Measurements from ENCODE around the gene KLHDC3. TPM values are rescaled to one million over a fixed set of nuclear protein-coding genes. Genes with fewer than 3 reads are reported as not detected.
A peak's percentile ranks its signal among the peaks of the same experiment; 100 is the strongest.

The KLHDC3 gene
- total and polyA plus RNA-seq, 2 donors (not counting 3 experiments of a cell fraction or from before 2014, with no cell fraction given): 84.8 to 120 TPM

GRCh38 chr6:43053545-43054205 is 39.6 kb downstream of the KLHDC3 start, which contains the start of gene CUL7:
CUL7 (minus strand) TSS chr6:43053851; CDS start chr6:43052788, 1,063 bp downstream.
- peak within 1 kb of the TSS; percentile 81 for H3K9ac ChIP-seq (replicated peaks; ENCODE audit: extremely low read depth, insufficient read depth, low read length)
- intact Hi-C loops (cut with micrococcal nuclease) (loop anchor here (1.0 to 2.0 kb wide), 3 partner anchors 33 to 69 kb away; partner anchors contain the start of genes KLHDC3, PPP2R5D and RRP36), dilution Hi-C loops (cut with MboI; ENCODE audit: extremely low pct_ligation_motif_present, low sequenced_read_pairs) (no loop called here)
- H3K79me2 ChIP-seq (ENCODE audit: control insufficient read depth, insufficient read depth, low read length): peaks cover 11% of the 10 kb centered on the region
- H3K9me1 ChIP-seq (replicated peaks; ENCODE audit: control insufficient read depth, extremely low read depth, insufficient read depth, low read length): no peaks in the 10 kb centered on the region
- peak within 1 kb of the TSS; percentile 82 for H3K27ac ChIP-seq (ENCODE audit: insufficient read depth, low read depth, low read length)
- no peaks in the 10 kb centered on the region for H4K20me1 ChIP-seq (replicated peaks; ENCODE audit: control insufficient read depth, extremely low read depth, insufficient read depth, low read length)
- TF ChIP-seq JUN (IDR thresholded peaks at IDR 0.05; ENCODE audit: borderline replicate concordance, insufficient read depth, insufficient read length, low read depth) (no peak), EZH2 (IDR thresholded peaks at IDR 0.05; ENCODE audit: borderline replicate concordance, low read depth, low read length, severe bottlenecking) (no peak), POLR2A (IDR thresholded peaks at IDR 0.05; ENCODE audit: low read depth, low read length) (peak; percentile 99), POLR2AphosphoS5 (IDR thresholded peaks at IDR 0.05; ENCODE audit: insufficient read depth, low read depth, low read length) (peak; percentile 100), FOS (IDR thresholded peaks at IDR 0.05; ENCODE audit: borderline replicate concordance, insufficient read depth, low read length) (no peak)
- TF ChIP-seq, protein P1, sequence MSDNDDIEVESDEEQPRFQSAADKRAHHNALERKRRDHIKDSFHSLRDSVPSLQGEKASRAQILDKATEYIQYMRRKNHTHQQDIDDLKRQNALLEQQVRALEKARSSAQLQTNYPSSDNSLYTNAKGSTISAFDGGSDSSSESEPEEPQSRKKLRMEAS (IDR thresholded peaks at IDR 0.05; ENCODE audit: insufficient read depth, insufficient read length): no peak
- TF ChIP-seq, protein P2, sequence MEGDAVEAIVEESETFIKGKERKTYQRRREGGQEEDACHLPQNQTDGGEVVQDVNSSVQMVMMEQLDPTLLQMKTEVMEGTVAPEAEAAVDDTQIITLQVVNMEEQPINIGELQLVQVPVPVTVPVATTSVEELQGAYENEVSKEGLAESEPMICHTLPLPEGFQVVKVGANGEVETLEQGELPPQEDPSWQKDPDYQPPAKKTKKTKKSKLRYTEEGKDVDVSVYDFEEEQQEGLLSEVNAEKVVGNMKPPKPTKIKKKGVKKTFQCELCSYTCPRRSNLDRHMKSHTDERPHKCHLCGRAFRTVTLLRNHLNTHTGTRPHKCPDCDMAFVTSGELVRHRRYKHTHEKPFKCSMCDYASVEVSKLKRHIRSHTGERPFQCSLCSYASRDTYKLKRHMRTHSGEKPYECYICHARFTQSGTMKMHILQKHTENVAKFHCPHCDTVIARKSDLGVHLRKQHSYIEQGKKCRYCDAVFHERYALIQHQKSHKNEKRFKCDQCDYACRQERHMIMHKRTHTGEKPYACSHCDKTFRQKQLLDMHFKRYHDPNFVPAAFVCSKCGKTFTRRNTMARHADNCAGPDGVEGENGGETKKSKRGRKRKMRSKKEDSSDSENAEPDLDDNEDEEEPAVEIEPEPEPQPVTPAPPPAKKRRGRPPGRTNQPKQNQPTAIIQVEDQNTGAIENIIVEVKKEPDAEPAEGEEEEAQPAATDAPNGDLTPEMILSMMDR (IDR thresholded peaks at IDR 0.05; ENCODE audit: extremely low read depth in 1 of 2, insufficient read depth in 1 of 2, low read depth in 1 of 2, low read length in 2 of 2): no peak
- peaks cover 0 to 11% of the 10 kb centered on the region in 2 experiments for H3K36me3 ChIP-seq (ENCODE audit: control insufficient read depth in 2 of 2, extremely low read depth in 1 of 2, insufficient read depth in 2 of 2, low read length in 2 of 2)
- H3K4me1 ChIP-seq (ENCODE audit: control insufficient read depth, extremely low read depth, insufficient read depth, low read length): peaks cover 16% of the 10 kb centered on the region
- H3K9me3 ChIP-seq (replicated peaks; ENCODE audit: control insufficient read depth, insufficient read depth, low read length): no peaks in the 10 kb centered on the region
- FAIRE-seq (peak; percentile 97), DNase-seq (ENCODE audit: low read depth, low spot score) (peak; percentile 95)
- ChIA-PET POLR2A (interaction anchor here (0.7 to 0.8 kb wide), 4 partner anchors 33 to 316 kb away, joined by 3 to 7 read pairs (median 5); partner anchors contain the start of genes KLHDC3, MEA1, RRP36 and ZNF318), CTCF (interaction anchor here (0.6 to 1.4 kb wide), 9 partner anchors 9 to 94 kb away, joined by 3 to 5 read pairs (median 4); partner anchors contain the start of genes KLHDC3, MEA1, PEX6 and RRP36)
- H3K4me3 ChIP-seq (replicated peaks in 1 of 3; ENCODE audit: insufficient read depth in 1 of 3, low read depth in 1 of 3, low read length in 3 of 3): peak within 1 kb of the TSS; percentile 30 to 64 (median 40)
- H2AFZ ChIP-seq (ENCODE audit: low read depth, low read length): peak within 1 kb of the TSS; percentile 8
- H3K4me2 ChIP-seq (ENCODE audit: insufficient read depth, low read length): peak within 1 kb of the TSS; percentile 44
- no peaks in the 10 kb centered on the region for H3K27me3 ChIP-seq (ENCODE audit: control insufficient read depth in 2 of 2, insufficient read depth in 2 of 2, low read length in 2 of 2)
- no TSS peak for BruUV-seq (replicated peaks)
